ENCODE results near the gene SYT6.

DNA sequence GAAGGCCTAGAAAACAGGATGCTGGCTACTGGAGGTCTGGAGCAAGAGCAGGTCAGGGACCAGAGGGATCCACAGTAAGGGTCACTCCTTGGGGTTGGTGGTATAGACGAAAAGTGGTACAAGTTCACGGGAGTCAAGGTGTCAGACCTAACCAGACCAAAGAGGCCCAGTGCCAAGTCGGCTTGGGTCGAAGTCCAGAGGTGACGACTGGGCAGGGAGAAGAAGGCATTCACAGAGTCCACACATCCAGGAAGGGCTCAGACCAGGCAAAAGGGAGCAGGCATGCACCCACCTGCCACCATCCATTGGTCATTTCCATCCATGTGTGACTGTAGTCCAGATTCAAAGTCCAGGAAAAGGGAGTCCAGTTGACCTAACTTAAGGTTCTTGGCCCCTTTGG is 27.1 kb upstream of the SYT6 start:
- TF ChIP-seq, protein P1, sequence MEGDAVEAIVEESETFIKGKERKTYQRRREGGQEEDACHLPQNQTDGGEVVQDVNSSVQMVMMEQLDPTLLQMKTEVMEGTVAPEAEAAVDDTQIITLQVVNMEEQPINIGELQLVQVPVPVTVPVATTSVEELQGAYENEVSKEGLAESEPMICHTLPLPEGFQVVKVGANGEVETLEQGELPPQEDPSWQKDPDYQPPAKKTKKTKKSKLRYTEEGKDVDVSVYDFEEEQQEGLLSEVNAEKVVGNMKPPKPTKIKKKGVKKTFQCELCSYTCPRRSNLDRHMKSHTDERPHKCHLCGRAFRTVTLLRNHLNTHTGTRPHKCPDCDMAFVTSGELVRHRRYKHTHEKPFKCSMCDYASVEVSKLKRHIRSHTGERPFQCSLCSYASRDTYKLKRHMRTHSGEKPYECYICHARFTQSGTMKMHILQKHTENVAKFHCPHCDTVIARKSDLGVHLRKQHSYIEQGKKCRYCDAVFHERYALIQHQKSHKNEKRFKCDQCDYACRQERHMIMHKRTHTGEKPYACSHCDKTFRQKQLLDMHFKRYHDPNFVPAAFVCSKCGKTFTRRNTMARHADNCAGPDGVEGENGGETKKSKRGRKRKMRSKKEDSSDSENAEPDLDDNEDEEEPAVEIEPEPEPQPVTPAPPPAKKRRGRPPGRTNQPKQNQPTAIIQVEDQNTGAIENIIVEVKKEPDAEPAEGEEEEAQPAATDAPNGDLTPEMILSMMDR (conservative IDR thresholded peaks at IDR 0.05; ENCODE audit: low read length): no peak
- no peak for TF ChIP-seq EZH2phosphoT487 (IDR thresholded peaks at IDR 0.05; ENCODE audit: borderline replicate concordance, low read depth, low read length)

All from OCI-LY7 (cell line).